GM23338 (cell line): ENCODE data around the gene ULBP2. TPM values are rescaled to one million over a fixed set of nuclear protein-coding genes. Genes with fewer than 3 reads are reported as not detected.

Source experiments
- ATAC-seq: fragments of 200-7000 bp; cut with Tn5 transposase; 3 replicates; pipeline ENCODE4 v1.9.1; 2020
- DNase-seq: peaks from one replicate; pipeline ENCODE4 v3.0.0-alpha.2; 2015; ENCODE audit warnings: low spot score
- H2AFZ ChIP-seq: fragments of 200-600 bp; sonication (generic); 2 replicates; pipeline ENCODE4 v1.8.0; 2016; ENCODE audit warnings: antibody characterized with exemption, mild to moderate bottlenecking, moderate library complexity
- H3F3A ChIP-seq: fragments of 200-600 bp; sonication (generic); replicated peaks from 2 replicates; pipeline ENCODE4 v1.8.0; 2017; ENCODE audit warnings: antibody characterized with exemption, mixed run types, low read depth
- H3K27ac ChIP-seq: fragments of 200-600 bp; sonication (generic); 2 replicates; pipeline ENCODE4 v1.6.1; 2016; ENCODE audit warnings: low read depth
- H3K27me3 ChIP-seq: fragments of 200-600 bp; sonication (generic); 2 replicates; pipeline ENCODE4 v1.8.0; 2016; ENCODE audit warnings: mild to moderate bottlenecking, mixed run types, moderate library complexity; ENCODE audit not compliant: insufficient read depth
- H3K36me3 ChIP-seq: fragments of 200-600 bp; sonication (generic); 2 replicates; pipeline ENCODE4 v1.8.0; 2016; ENCODE audit warnings: mild to moderate bottlenecking; ENCODE audit not compliant: insufficient read depth
- H3K4me1 ChIP-seq: fragments of 200-600 bp; sonication (generic); 2 replicates; pipeline ENCODE4 v1.8.0; 2016; ENCODE audit warnings: mild to moderate bottlenecking, moderate library complexity; ENCODE audit not compliant: insufficient read depth
- H3K4me2 ChIP-seq: fragments of 200-600 bp; sonication (generic); 2 replicates; pipeline ENCODE4 v1.7.1; 2017; ENCODE audit warnings: mixed run types
- H3K4me3 ChIP-seq: fragments of 200-600 bp; sonication (generic); 2 replicates; pipeline ENCODE4 v1.6.1; 2016; ENCODE audit warnings: mixed run types
- H3K79me2 ChIP-seq: fragments of 200-600 bp; sonication (generic); replicated peaks from 2 replicates; pipeline ENCODE4 v1.8.0; 2017; ENCODE audit warnings: mild to moderate bottlenecking; ENCODE audit not compliant: insufficient read depth
- H3K9me2 ChIP-seq: fragments of 200-600 bp; sonication (generic); 2 replicates; pipeline ENCODE4 v1.8.0; 2017; ENCODE audit not compliant: insufficient read depth
- H4K20me1 ChIP-seq: fragments of 200-600 bp; sonication (generic); replicated peaks from 2 replicates; pipeline ENCODE4 v1.8.0; 2017; ENCODE audit warnings: mild to moderate bottlenecking; ENCODE audit not compliant: insufficient read depth
- H3K27ac Mint-ChIP-seq: 2 replicates; pipeline ENCODE4 v1.8.0; 2020; ENCODE audit warnings: inconsistent platforms, mild to moderate bottlenecking, moderate library complexity, mixed read lengths
- H3K27me3 Mint-ChIP-seq: 3 replicates; pipeline ENCODE4 v1.8.0; 2022; ENCODE audit warnings: low read depth, mild to moderate bottlenecking, moderate library complexity, mixed read lengths, inconsistent platforms; ENCODE audit not compliant: insufficient read depth, poor library complexity
- H3K36me3 Mint-ChIP-seq: 3 replicates; pipeline ENCODE4 v1.8.0; 2021; ENCODE audit warnings: low read depth, mild to moderate bottlenecking, inconsistent platforms, moderate library complexity, mixed read lengths
- H3K4me1 Mint-ChIP-seq: 3 replicates; pipeline ENCODE4 v1.8.0; 2020; ENCODE audit warnings: mild to moderate bottlenecking, inconsistent platforms, mixed read lengths
- H3K4me3 Mint-ChIP-seq: 3 replicates; pipeline ENCODE4 v1.8.0; 2021; ENCODE audit warnings: moderate library complexity, mild to moderate bottlenecking, inconsistent platforms, mixed read lengths
- H3K9me3 Mint-ChIP-seq: 3 replicates; pipeline ENCODE4 v1.8.0; 2020; ENCODE audit warnings: moderate library complexity, mild to moderate bottlenecking, inconsistent platforms, mixed read lengths
- EZH2 ChIP-seq: fragments of 200-600 bp; sonication (generic); IDR thresholded peaks from one replicate; pipeline ENCODE4 v1.8.0; 2017; ENCODE audit warnings: antibody characterized with exemption, mild to moderate bottlenecking, low read depth; ENCODE audit not compliant: unreplicated experiment
- JUNB ChIP-seq: IDR thresholded peaks from one replicate; pipeline ENCODE4 v1.6.1; 2016; ENCODE audit warnings: antibody characterized with exemption; ENCODE audit not compliant: unreplicated experiment
- NANOG ChIP-seq: IDR thresholded peaks from 2 replicates; pipeline ENCODE4 v1.6.1; 2016; ENCODE audit warnings: antibody characterized with exemption, borderline replicate concordance
- STAT1 ChIP-seq: IDR thresholded peaks from one replicate; pipeline ENCODE4 v1.6.1; 2016; ENCODE audit warnings: antibody characterized with exemption; ENCODE audit not compliant: unreplicated experiment
- ZNF331 ChIP-seq: fragments of 250-450 bp; sonication (Bioruptor Pico); IDR thresholded peaks from 2 replicates; pipeline ENCODE4 v1.5.0; 2020; ENCODE audit warnings: low read depth, mild to moderate bottlenecking, moderate library complexity
- ZNF462 ChIP-seq: fragments of 250-450 bp; sonication (Bioruptor Pico); IDR thresholded peaks from 2 replicates; pipeline ENCODE4 v1.5.0; 2020; ENCODE audit warnings: mild to moderate bottlenecking, moderate library complexity
- polyA plus RNA-seq: library from polyadenylated mRNA; unstranded; fragments of >200 nt; fragmentation: Nextera tagmentation; extraction: Ambion mirVana; gene quantifications from 2 replicates; pipeline ENCODE4 v1.2.1, GENCODE V29; 2016
- total RNA-seq: library from RNA; depleted of rRNA; stranded (reverse); fragments of >200 nt; shearing (Covaris generic); gene quantifications from 2 replicates; pipeline ENCODE4 v1.2.3, GENCODE V29; 2014
- TF ChIP-seq, protein P1 (sequence below), 2 experiments: fragments of 200-600 bp in 1 of 2; sonication (generic) in 1 of 2; conservative IDR thresholded peaks; 2 replicates each; pipeline versions ENCODE4 v1.5.1 to v1.6.1; 2016 to 2017; ENCODE audit warnings: antibody characterized with exemption in 2 of 2, low read depth in 2 of 2, mild to moderate bottlenecking in 2 of 2, moderate library complexity in 1 of 2
- TF ChIP-seq, protein P2 (sequence below): IDR thresholded peaks from one replicate; pipeline ENCODE4 v1.6.1; 2018; ENCODE audit warnings: antibody characterized with exemption; ENCODE audit not compliant: unreplicated experiment

Gene ULBP2
- total and polyA plus RNA-seq, 2 experiments from 2014 or later = not detected

DNA sequence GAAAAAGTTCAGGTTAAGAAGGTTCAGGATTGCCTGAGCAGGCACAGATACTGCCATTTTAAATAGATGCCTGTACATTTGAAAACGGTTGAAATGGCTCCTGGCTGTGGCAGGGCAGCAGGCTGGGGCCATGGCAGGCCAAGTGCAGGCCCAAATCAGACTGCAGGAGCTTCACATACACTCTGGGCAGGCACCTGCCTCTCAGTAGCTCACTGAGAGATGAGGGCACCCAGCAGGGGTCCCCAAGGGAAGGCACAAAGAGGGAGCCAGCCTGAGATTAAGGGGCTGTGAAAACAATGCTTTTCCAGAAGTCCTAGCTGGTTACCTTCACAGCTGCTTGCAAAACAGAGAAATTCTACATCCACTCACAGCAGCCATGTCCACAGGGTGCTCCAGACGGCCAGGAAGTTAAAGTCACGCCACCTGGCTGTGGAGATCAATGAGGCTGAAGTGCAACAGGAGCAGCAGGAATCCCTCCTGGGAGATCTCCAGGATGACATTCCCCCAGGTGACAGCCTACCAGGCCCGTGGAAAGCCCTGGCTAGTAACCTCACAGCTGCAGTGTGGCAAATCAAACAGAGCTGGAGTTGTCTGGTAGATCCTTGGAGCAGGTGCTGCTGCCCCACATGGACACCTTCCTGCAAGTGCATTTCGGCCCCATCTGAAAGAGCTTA, 37.7 kb upstream of the ULBP2 start:
- Histone ChIP-seq H4K20me1 (no peaks in the 10 kb centered on the region), H3K4me2 (no peak overlapping the region), H3K79me2 (no peaks in the 10 kb centered on the region), H3K27ac (no peak overlapping the region), H3K9me2 (no peaks in the 10 kb centered on the region), H3K4me1 (no peaks in the 10 kb centered on the region), H3F3A (no peaks in the 10 kb centered on the region), H3K36me3 (no peaks in the 10 kb centered on the region; the same call in 1 of the 2 replicates), H3K27me3 (no peaks in the 10 kb centered on the region), H2AFZ (0 out of 2 replicates have a peak overlapping the region, but pooled peaks have one; percentile 38), H3K4me3 (no peak overlapping the region)
- TF ChIP-seq ZNF331 (CRISPR knock-in tag) = no peak
- TF ChIP-seq, protein P1, sequence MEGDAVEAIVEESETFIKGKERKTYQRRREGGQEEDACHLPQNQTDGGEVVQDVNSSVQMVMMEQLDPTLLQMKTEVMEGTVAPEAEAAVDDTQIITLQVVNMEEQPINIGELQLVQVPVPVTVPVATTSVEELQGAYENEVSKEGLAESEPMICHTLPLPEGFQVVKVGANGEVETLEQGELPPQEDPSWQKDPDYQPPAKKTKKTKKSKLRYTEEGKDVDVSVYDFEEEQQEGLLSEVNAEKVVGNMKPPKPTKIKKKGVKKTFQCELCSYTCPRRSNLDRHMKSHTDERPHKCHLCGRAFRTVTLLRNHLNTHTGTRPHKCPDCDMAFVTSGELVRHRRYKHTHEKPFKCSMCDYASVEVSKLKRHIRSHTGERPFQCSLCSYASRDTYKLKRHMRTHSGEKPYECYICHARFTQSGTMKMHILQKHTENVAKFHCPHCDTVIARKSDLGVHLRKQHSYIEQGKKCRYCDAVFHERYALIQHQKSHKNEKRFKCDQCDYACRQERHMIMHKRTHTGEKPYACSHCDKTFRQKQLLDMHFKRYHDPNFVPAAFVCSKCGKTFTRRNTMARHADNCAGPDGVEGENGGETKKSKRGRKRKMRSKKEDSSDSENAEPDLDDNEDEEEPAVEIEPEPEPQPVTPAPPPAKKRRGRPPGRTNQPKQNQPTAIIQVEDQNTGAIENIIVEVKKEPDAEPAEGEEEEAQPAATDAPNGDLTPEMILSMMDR (conservative IDR thresholded peaks at IDR 0.05; ENCODE audit: low read depth in 2 of 2) = 0 out of 4 replicates have a peak, but pooled peaks of 1 of the 2 experiments have one; percentile 0
- no peak for TF ChIP-seq NANOG
- TF ChIP-seq STAT1 = no peak
- H3K27ac Mint-ChIP-seq = no peak overlapping the region
- H3K4me1 Mint-ChIP-seq = no peaks in the 10 kb centered on the region; the same call in 2 of the 3 replicates
- ATAC-seq (peak; percentile 59), DNase-seq (no peak)
- H3K27me3 Mint-ChIP-seq = peaks cover 12% of the 10 kb centered on the region
- H3K36me3 Mint-ChIP-seq = peaks cover 8% of the 10 kb centered on the region
- peaks cover 21% of the 10 kb centered on the region for H3K9me3 Mint-ChIP-seq
- H3K4me3 Mint-ChIP-seq = no peak overlapping the region

DNA sequence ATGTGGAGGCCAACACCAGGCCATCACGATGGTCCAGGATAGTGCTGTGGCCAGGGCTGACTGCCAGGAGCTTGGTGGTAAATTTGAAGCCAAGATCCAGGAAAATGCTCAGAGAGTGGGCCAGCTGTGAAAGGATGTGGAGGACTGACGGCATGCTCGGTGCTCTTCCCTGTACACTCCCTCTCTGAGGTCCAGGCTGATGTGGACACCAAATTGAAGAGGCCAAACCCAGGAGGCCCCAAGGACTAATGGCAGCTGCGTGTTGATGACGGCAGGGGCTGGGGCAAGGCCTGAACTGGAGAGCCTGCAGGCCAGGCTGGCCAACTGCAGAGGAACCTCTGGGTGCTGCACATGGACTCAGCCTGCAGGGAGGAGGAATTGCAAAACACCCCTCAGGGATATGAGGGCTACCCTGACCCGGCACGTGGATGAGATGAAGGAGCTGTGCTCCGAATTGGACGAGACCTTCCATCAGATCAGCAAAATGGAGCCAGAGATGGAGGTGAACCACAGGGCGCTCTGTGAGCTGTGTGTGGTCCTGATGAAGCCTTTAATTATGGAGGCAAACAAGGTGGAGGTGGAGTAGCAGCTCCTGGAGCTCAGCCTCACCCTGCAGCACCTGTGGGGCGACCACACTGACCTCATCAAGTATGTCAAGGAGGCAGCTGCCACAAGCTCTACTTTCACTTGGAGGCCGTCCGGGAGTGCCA, 37.0 kb upstream of the ULBP2 start:
- Histone ChIP-seq H3K4me3 (no peak overlapping the region), H3K4me1 (no peaks in the 10 kb centered on the region), H3K27ac (no peak overlapping the region), H3K27me3 (no peaks in the 10 kb centered on the region), H4K20me1 (no peaks in the 10 kb centered on the region), H3K36me3 (no peaks in the 10 kb centered on the region; the same call in 1 of the 2 replicates), H3F3A (no peaks in the 10 kb centered on the region), H3K79me2 (no peaks in the 10 kb centered on the region), H3K9me2 (no peaks in the 10 kb centered on the region), H2AFZ (no peak overlapping the region), H3K4me2 (no peak overlapping the region)
- DNase-seq = no peak
- Mint-ChIP-seq H3K4me3 (no peak overlapping the region), H3K9me3 (peaks cover 28% of the 10 kb centered on the region), H3K27me3 (peaks cover 4% of the 10 kb centered on the region), H3K4me1 (no peaks in the 10 kb centered on the region; the same call in 2 of the 3 replicates), H3K36me3 (peaks cover 11% of the 10 kb centered on the region), H3K27ac (no peak overlapping the region)
- no peak for ATAC-seq
- no peak for TF ChIP-seq NANOG
- no peak for TF ChIP-seq ZNF462
- no peak for TF ChIP-seq EZH2
- TF ChIP-seq, protein P2, sequence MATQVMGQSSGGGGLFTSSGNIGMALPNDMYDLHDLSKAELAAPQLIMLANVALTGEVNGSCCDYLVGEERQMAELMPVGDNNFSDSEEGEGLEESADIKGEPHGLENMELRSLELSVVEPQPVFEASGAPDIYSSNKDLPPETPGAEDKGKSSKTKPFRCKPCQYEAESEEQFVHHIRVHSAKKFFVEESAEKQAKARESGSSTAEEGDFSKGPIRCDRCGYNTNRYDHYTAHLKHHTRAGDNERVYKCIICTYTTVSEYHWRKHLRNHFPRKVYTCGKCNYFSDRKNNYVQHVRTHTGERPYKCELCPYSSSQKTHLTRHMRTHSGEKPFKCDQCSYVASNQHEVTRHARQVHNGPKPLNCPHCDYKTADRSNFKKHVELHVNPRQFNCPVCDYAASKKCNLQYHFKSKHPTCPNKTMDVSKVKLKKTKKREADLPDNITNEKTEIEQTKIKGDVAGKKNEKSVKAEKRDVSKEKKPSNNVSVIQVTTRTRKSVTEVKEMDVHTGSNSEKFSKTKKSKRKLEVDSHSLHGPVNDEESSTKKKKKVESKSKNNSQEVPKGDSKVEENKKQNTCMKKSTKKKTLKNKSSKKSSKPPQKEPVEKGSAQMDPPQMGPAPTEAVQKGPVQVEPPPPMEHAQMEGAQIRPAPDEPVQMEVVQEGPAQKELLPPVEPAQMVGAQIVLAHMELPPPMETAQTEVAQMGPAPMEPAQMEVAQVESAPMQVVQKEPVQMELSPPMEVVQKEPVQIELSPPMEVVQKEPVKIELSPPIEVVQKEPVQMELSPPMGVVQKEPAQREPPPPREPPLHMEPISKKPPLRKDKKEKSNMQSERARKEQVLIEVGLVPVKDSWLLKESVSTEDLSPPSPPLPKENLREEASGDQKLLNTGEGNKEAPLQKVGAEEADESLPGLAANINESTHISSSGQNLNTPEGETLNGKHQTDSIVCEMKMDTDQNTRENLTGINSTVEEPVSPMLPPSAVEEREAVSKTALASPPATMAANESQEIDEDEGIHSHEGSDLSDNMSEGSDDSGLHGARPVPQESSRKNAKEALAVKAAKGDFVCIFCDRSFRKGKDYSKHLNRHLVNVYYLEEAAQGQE = no peak
- TF ChIP-seq JUNB = no peak
